ENCODE measurements around the gene NMNAT3. TPM values are rescaled to one million over a fixed set of nuclear protein-coding genes. Genes with fewer than 3 reads are reported as not detected.

Gene NMNAT3
- total and polyA plus RNA-seq, 4 donors: 1.9 to 19.7 (median 2.9) TPM

DNA sequence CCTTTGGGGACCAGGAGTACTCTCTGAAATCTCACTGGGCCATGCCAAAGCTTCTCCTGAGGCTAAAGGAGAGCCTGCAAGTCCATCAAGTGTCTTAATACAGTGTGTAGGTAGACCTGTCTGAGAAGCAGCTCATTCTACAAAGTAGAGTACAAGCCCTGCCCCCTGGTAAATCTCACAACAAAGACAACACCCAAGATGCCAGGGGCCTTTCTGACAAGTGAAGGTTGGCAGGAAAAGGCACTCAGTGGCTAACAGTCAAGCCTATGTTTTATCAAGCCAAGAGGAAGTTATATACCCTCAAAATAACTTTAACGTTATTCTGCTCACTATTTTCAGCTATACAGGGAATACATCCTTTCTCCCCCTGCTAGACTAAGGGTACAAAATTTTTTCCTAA, 58.3 kb downstream of the NMNAT3 start:
- Histone ChIP-seq H3K4me1 (ENCODE audit: control insufficient read depth in 4 of 4, insufficient read depth in 4 of 4, low read length in 3 of 4) (no peaks in the 10 kb centered on the region), H3K9me3 (ENCODE audit: control insufficient read depth in 4 of 4, low read length in 3 of 4) (no peaks in the 10 kb centered on the region), H3K36me3 (ENCODE audit: control insufficient read depth in 4 of 4, insufficient read depth in 3 of 4, low read depth in 1 of 4, low read length in 3 of 4) (no peaks in the 10 kb centered on the region), H3K27me3 (ENCODE audit: control insufficient read depth in 4 of 4, insufficient read depth in 4 of 4, low read length in 3 of 4) (no peaks in the 10 kb centered on the region), H3K9ac (ENCODE audit: low read depth in 1 of 2, low read length in 2 of 2) (no peak overlapping the region), H3K27ac (ENCODE audit: low read depth in 1 of 2, low read length in 2 of 2) (no peak overlapping the region), H3K4me3 (ENCODE audit: low read depth in 1 of 3, low read length in 3 of 3) (no peak overlapping the region)
- TF ChIP-seq MAX (IDR thresholded peaks at IDR 0.05): no peak
- TF ChIP-seq, protein P1, sequence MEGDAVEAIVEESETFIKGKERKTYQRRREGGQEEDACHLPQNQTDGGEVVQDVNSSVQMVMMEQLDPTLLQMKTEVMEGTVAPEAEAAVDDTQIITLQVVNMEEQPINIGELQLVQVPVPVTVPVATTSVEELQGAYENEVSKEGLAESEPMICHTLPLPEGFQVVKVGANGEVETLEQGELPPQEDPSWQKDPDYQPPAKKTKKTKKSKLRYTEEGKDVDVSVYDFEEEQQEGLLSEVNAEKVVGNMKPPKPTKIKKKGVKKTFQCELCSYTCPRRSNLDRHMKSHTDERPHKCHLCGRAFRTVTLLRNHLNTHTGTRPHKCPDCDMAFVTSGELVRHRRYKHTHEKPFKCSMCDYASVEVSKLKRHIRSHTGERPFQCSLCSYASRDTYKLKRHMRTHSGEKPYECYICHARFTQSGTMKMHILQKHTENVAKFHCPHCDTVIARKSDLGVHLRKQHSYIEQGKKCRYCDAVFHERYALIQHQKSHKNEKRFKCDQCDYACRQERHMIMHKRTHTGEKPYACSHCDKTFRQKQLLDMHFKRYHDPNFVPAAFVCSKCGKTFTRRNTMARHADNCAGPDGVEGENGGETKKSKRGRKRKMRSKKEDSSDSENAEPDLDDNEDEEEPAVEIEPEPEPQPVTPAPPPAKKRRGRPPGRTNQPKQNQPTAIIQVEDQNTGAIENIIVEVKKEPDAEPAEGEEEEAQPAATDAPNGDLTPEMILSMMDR (IDR thresholded peaks at IDR 0.05; ENCODE audit: low read depth, low read length, missing input control): no peak
- no peak for TF ChIP-seq FOXA1 (IDR thresholded peaks at IDR 0.05)
- no peak for TF ChIP-seq ZBTB33 (IDR thresholded peaks at IDR 0.05)
- TF ChIP-seq JUND (IDR thresholded peaks at IDR 0.05): no peak
- TF ChIP-seq ATF3 (IDR thresholded peaks at IDR 0.05): no peak
- TF ChIP-seq HNF4A (conservative IDR thresholded peaks at IDR 0.05): no peak
- no peak for TF ChIP-seq YY1 (IDR thresholded peaks at IDR 0.05)
- TF ChIP-seq SP1 (IDR thresholded peaks at IDR 0.05): no peak
- no peak for DNase-seq (ENCODE audit: low spot score)
- 69% methylated on average over 1 of the region's 1 CpG for WGBS

DNA sequence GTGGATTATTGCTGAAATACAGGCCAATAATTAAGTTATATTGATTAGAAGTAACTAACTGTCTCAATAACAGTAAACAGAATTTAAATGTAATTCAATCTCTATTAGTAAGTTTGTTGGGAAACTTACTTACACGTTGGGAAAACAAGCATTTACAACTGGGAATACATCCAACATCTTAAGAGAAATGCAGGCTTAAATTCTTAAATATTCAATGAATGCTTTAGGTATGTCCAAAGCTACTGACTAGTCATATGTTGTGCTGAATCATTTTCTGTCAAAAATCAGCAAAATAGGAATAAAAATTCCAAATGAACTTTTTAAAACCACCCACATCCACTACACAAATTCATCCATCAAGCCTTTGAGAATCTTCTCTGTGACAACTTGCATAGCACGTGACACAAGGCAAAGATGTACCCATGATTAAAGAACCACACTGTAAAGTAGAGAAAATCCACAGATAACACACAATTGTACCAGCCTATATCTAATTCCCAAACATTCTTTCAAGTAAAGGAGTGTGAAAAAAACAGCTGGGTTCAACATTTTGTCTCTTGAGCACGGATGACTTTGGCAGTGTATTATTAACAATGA, 60.0 kb downstream of the NMNAT3 start:
- no peaks in the 10 kb centered on the region for H3K36me3 ChIP-seq (ENCODE audit: control insufficient read depth in 4 of 4, insufficient read depth in 3 of 4, low read depth in 1 of 4, low read length in 3 of 4)
- no peak overlapping the region for H3K9ac ChIP-seq (ENCODE audit: low read depth in 1 of 2, low read length in 2 of 2)
- H3K4me3 ChIP-seq (ENCODE audit: low read depth in 1 of 3, low read length in 3 of 3): no peak overlapping the region
- H3K27me3 ChIP-seq (ENCODE audit: control insufficient read depth in 4 of 4, insufficient read depth in 4 of 4, low read length in 3 of 4): no peaks in the 10 kb centered on the region
- TF ChIP-seq RXRA (IDR thresholded peaks at IDR 0.05): no peak
- no peak for TF ChIP-seq FOXA1 (IDR thresholded peaks at IDR 0.05)
- TF ChIP-seq, protein P1 (IDR thresholded peaks at IDR 0.05; ENCODE audit: low read depth, low read length, missing input control): no peak
- no peak for TF ChIP-seq HNF4A (conservative IDR thresholded peaks at IDR 0.05)
- no peak for TF ChIP-seq EGR1 (IDR thresholded peaks at IDR 0.05; ENCODE audit: low read depth in 2 of 2)
- TF ChIP-seq HNF4G (IDR thresholded peaks at IDR 0.05): no peak
- TF ChIP-seq ATF3 (IDR thresholded peaks at IDR 0.05): no peak
- H3K4me1 ChIP-seq (ENCODE audit: control insufficient read depth in 4 of 4, insufficient read depth in 4 of 4, low read length in 3 of 4): no peaks in the 10 kb centered on the region
- no peaks in the 10 kb centered on the region for H3K9me3 ChIP-seq (ENCODE audit: control insufficient read depth in 4 of 4, low read length in 3 of 4)
- DNase-seq (ENCODE audit: low spot score): no peak
- H3K27ac ChIP-seq (ENCODE audit: low read depth in 1 of 2, low read length in 2 of 2): no peak overlapping the region
- WGBS: 77% methylated on average over 3 of the region's 3 CpGs
